GM19099 (cell line): Measurements from ENCODE around the gene ZFYVE28.

Experiments used
- POLR2A ChIP-seq: IDR thresholded peaks from 3 replicates; pipeline ENCODE4 v1.6.1; 2011; ENCODE audit warnings: low read depth; ENCODE audit not compliant: insufficient read length; ENCODE audit errors: extremely low read depth

ZFYVE28 gene

GRCh38 chr4:2425386-2426068 lies 7.1 kb upstream of the ZFYVE28 start:
- no peak for TF ChIP-seq POLR2A

DNA sequence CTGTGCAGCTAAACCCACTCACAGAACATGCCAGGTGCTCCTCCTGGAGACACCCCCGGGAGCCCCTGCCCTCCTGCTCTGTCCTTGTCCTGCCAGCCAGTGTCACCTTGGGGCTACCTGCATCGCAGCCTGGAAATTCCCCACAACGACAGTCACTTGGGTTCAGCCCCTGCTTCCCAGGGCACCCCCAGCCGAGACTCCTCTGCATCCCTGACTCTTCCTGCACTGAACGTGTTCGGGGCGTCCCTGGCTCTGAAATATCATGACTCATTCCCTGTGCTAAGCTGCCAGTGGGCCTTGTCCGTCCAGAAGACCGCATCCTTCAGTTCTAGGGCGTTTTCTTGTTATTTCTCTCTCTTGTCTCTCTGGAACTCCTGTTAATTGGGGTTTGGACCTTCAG lies 6.1 kb upstream of the ZFYVE28 start:
- no peak for TF ChIP-seq POLR2A

DNA sequence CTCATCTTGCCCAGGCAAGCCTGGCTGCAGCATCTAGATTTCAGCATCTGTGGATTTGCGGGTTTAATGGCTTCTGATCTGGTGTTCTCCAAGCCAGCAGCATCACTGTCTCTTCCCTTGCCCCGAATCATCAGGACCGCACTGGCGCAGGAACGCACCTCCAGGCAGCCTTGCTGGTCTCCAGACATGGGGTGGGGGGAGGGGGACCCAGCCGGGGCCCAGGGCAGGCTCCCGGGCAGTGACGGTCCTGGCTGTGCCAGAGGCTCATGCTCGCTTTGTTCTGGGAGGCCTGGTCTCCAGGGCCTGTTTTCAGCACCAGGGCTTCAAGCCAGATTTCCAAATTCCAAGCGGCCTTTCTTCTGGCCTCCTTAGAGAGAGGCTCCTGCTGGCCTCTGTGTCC lies 5.2 kb upstream of the ZFYVE28 start:
- TF ChIP-seq POLR2A, result no peak

DNA sequence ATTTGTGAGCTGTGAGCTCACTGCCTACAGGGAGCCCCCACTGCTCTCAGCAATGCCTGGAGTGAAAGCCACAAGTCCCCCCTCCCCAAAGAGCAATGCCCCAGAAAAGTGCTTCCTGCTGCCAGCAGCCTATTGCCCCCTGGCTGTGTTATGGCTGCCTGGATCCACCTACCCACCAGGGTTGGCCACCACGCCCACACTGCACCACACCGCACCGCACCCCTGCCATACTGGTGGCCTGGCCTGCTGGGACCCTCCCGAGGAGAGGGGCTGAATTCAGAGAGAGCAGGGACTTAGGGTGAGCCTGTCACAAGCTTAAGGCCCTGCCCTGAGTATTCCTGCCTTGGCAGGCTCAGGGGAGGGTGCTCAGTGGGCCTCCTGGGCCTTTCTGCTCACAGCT lies 4.6 kb upstream of the ZFYVE28 start:
- no peak for TF ChIP-seq POLR2A

DNA sequence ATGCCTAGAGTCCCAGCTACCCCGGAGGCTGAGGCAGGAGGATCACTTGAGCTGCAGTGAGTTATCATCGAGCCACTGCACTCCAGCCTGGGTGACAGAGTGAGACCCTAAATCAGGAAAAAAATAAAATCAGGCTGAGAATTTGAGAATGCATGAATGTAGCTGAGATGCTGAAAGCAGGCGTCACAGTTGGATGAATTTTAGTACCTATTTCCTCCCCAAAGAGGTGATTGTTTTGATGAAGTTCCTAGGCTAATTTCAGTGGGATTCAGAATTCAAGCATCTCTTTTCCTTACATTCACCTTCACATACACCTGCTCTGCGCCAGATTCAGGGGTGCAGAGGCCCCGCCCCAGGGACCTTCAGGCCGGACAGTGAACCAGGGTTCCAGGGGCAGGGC lies 3.5 kb upstream of the ZFYVE28 start:
- TF ChIP-seq POLR2A, result no peak

DNA sequence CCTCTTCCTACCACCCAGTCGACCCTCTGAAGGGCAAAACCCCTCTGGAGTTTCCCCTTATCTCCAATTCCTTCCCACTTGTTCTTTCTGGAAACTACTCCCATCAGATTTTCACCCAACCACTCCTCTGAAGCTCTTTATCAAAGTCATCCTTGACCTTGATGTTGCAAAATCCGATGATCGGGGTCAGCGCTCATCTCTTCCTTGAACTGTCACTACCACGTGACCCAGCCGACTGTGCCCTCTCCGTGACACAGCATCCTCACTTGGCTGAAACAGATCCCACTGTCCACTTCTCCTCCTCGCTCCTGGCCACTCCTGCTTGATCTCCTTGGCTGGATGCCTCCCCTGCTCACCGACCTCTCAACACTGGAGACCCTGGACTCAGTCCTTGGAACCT lies 1.4 kb upstream of the ZFYVE28 start:
- TF ChIP-seq POLR2A, result no peak

DNA sequence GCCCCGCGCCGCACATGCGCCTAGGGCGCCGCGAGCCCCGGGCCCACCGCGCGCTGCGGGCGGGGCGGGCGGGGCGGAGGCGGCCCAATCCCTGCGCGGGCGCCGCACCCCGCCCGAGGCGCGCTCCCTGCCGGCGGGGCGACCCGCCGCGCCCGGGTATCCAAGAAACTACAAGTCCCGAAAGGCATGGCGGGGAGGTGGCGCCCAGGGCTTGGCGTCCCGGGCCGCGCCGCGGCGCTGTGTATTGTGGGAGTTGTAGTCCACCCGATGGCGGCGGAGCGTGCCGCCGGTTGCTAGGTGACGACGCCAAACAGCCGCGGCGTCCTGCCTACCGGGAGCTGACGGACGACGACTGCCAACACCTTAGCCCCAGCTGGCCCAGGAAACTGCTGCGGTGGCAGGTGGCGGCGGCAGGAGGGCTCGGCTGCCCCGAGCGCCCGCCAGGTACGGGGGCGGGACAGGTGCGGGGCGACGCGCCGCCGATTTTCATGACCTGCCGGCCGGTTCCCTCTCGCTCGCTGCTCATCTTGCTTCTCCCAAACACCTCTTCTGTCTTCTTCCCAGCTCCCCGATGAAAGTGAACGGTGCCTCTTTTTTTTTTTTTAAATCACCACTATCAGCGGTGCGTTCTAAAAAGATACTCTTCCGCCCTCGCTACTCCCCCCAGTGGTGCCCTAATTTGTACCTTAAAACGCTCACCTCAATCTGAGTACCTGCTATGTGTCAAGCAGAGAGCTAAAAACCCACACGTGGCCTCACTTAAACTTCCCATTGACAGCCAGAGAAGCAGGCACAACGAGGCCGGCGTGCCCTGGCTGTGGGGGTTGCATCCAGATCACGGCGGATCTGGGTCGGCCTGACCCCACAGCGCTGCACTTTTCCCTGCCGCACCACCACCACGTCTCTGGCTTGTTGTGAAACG lies 466 bp upstream of the ZFYVE28 start, which contains the start of gene CFAP99:
Gene CFAP99, plus strand, starts transcription at position 306 of the 922 bp plus-strand sequence.
- no peak for TF ChIP-seq POLR2A

DNA sequence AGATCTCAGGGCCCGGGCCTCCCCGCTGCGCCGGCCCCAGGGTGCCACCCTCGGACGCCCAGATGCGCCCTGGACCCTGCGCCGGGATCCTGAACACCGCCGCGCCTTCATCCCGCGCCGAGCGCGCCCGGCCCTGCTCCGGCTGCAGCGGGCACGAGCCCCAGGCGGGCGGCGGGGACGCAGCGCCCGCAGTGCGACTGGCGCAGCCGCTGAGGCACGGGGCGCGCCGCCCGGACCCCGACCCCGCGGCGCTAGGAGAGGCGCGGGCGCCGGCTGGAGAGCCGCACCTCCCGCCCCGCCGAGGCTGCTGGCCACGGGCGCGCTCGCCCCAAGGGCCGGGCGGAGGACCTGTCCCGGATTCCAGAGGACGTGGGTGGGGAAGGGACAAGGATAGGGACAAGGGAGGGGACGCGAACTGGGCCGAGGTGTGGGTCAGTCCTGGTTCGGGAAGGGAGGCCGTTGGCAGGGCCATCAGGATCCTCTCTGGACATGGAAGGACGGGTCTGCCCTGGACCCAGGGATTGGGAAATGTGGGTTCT lies 1.1 kb downstream of the ZFYVE28 start:
- TF ChIP-seq POLR2A, result no peak

DNA sequence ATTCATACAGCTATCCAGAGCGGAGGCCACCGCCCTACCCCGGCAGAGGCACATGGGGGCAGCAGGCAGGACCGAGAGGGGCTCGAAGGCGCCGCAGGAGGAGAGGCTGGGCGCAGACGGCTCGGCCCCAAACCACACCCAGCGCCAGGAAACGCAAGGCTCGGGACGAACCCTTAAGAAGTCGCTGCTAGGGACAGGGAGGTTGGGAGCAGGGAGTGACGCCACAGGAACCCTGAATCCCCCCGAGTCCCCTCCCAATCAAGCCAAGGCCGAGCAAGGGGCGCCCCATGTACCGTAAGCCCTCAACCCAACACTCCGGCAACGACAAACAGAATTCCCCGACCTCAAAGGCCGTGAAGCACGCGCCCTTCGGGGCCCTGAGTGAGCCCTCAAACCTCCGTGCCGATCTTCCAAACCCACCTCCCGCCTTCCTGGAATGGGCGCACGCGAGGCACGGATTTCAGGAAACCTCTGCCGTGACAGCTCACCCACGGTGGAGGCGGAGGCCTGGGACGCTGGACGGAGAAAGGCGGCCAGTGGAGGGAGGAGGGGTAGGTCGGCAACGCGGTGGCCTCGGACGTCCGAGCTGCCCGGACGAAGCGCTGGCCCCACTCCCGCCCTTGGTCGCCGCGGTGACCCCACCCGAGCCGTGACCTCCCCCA lies 1.8 kb downstream of the ZFYVE28 start:
- TF ChIP-seq POLR2A, result no peak

DNA sequence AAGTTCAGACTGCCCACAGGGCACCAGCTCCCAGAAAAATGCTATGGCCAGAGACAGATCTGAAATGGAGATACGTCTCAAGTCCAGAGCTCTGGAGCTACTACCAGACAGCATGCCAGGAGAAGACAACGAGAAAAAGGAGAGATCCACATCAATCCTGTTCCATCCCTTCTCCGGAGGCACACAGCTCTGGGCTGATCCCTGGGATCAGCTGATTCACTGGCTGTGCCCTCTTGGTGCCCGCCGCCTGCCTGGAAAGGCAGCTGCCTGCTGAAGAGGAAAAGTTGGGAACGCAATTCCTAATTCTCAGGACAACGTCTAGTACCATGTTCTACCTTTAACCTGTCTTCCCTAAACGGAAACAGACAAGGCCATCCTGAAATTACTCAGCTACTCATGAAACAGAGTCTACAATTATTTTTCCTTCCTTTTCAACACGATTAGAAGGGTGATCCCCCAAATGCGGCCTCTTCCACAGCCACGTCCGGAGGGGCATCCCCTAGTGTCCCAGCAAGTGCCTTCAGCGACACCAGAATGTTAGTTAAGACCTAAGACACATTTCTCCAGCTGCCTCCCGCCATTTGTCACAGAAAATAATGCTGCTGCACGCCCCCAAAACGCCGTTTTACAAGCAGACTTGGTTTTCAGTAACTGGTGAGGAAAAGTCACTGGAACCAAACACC lies 2.4 kb downstream of the ZFYVE28 start:
- no peak for TF ChIP-seq POLR2A

DNA sequence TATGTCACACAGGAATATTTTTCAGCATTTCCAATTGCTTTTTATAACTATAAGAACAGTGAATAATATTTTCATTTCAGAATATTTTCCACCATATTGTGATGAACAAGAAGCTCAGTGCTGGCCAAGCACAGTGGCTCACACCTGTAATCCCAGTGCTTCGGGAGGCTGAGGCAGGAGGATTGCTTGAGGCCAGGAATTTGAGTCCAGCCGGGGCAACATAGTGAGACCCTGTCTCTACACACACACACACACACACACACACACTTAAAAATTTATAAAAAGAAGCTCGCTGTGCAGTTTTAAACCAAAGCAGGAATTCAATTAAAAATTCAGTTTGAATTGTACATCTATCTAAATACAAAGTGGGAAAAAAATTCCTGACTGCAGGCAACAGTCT lies 3.2 kb downstream of the ZFYVE28 start:
- TF ChIP-seq POLR2A, result no peak

GRCh38 chr4:2413821-2414610 lies 4.4 kb downstream of the ZFYVE28 start:
- no peak for TF ChIP-seq POLR2A

DNA sequence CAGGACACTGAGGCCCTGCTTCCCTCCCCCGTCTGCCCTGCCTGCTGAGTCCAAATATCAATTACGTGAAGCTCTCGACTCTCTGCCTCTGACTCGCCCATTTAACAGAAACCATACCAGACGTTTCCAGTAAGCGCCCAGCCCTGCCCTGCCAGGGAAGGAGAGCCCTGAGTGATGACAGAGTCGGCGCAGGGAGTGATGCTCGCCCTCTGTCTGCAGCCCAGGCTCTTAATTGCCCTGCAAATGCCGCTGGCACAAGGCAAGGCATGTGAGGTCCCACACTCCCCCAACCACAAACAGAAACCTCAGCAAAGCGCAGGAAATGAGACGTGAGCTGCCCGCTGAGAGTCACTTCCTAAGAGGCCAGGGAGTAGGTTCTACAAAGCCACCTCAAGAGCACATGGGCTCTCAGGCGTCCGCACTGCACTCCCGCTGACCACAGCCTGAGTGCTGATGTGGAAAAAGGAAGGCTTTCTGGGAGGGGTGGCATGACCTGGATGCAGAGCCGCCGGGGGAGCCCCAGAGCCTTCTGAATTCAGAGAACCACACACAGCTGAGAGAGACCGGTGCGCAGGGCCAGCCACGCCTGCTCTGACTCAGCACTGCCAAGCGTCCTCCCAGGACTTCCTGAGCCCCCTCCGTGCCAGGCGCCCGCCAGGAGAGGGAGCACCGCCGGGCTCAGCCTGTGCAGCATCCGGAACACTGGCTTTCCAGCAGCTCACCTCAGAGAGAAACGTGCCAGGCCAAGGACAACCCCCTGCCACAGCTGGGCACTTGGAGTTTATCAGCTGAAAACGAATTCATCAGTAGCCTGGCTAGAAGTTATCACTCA lies 5.3 kb downstream of the ZFYVE28 start:
- TF ChIP-seq POLR2A, result peak; percentile 40

DNA sequence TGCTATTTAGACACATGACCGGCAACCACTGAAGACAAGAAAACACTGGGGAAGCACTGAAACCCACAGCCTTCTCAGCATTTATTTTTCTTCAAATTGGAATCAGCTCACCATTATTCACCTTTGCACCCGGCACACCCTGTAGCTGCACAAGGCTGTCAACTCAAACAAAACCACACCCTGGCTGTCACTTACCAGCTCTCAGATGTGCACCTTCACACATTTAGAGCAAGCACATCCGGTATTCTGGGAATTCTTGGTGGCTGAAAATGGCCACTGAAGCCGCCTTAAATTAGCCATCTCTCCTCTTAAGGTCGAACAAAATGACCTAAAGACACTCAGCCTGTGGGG lies 5.9 kb downstream of the ZFYVE28 start:
- no peak for TF ChIP-seq POLR2A
